ENCODE results near the gene PTPRF.
"Not testable (repeated sequence)": the region's sequence is repeated elsewhere in the genome, so short reads cannot be mapped to it uniquely, and the experiment has no call there.

The PTPRF gene

GRCh38 chr1:43530483-43531106 is at the start of gene PTPRF:
PTPRF (plus strand) TSS chr1:43530883; CDS start chr1:43545076, 14,193 bp downstream.
- DNase-seq (ENCODE audit: low read depth), result no peak

DNA sequence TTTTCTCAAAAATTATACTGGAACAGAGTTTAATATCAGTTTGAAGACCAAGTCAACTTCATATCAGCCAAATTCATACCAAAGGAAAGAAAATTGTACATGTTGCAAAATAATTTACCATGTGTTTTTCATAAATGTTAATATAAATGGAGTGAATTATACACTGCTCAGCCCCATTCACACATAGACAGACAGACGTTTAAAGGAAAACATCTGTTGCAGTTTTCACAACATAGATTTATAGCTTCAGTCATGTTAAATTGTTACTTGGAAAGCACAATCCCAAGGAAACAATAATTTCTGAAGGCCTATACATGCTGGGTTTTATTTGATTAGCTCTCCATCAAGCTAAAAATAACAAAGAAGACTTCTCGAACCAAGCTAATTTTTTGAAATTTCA is 49.2 kb upstream of the PTPRF start:
- no peak for DNase-seq (ENCODE audit: low read depth)

DNA sequence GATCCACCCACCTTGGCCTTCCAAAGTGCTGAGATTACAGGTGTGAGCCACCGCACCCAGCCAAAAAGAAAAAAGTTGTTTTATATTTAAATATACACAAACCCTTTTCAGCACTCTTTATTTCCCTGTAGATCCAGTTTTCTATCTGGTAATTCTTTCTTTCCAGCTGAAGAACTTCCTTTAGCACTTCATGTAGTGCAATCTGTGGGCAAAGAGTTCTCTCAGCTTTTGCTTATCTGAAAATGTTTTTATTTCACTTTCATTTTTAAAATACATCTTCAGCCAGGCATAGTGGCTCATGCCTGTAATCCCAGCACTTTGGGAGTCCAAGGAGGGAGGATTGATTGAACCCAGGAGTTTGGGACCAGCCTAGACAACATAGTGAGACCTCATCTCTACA is 48.5 kb upstream of the PTPRF start:
- no peak for DNase-seq (ENCODE audit: low read depth)

- DNase-seq (ENCODE audit: low read depth), result no peak
Measured at GRCh38 chr1:43484367-43484766, 46.3 kb upstream of the PTPRF start.

- DNase-seq (ENCODE audit: low read depth), result no peak
Measured at GRCh38 chr1:43488165-43488564, 42.5 kb upstream of the PTPRF start.

- no peak for DNase-seq (ENCODE audit: low read depth)
Measured at GRCh38 chr1:43491061-43491460, 39.6 kb upstream of the PTPRF start.

- DNase-seq (ENCODE audit: low read depth), result no peak
Measured at GRCh38 chr1:43492826-43493225, 37.9 kb upstream of the PTPRF start.

- no peak for DNase-seq (ENCODE audit: low read depth)
Measured at GRCh38 chr1:43493661-43494450, 36.8 kb upstream of the PTPRF start.

DNA sequence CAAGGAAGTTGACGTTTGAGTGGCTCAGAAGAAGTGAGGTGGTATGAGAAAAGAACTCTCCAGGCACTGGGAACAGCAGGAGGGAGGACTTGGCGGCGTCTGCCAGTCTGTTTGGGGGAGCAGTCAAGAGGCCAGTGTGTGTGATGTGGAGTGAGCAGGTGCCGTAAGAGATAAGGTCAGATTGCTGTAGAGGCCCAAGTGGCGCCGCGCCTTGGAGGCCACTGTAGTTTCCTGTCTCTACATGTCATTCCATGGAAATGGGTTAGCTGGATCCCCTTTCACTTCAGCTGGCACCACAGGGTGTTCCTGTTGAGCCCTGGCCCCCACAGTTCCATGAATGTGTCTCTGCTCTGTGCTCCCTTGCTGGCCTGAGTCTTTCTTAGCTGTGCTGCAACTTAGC is 35.5 kb upstream of the PTPRF start:
- no peak for DNase-seq (ENCODE audit: low read depth)

- no peak for DNase-seq (ENCODE audit: low read depth)
Measured at GRCh38 chr1:43499898-43500297, 30.8 kb upstream of the PTPRF start.

DNA sequence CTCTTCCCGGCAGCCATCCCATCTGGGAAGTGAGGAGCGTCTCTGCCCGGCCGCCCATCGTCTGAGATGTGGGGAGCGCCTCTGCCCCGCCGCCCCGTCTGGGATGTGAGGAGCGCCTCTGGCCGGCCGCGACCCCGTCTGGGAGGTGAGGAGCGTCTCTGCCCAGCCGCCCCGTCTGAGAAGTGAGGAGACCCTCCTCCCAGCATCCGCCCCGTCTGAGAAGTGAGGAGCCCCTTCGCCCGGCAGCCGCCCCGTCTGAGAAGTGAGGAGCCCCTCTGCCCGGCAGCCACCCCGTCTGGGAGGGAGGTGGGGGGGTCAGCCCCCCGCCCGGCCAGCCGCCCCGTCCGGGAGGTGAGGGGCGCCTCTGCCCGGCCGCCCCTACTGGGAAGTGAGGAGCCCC is 28.9 kb upstream of the PTPRF start:
- DNase-seq (ENCODE audit: low read depth), result not testable (repeated sequence)

DNA sequence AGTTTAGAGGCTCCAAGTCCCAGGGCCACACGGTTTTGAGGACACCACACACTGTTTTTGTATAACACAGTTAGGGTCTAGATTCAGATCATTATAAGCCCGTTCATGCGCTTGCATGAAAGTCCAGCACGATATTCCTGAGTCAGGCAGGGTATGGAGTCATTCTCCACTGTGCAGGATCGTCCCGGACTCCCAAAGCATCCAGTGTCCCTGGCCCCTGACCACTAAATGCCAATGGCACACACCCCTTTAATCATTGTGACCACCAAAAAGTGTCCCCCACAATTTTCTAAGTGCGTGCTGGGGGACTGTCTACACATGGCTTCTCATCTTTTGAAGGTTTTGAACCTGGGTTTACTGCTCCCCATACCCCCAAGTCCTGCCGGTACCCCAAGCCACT is 27.1 kb upstream of the PTPRF start:
- no peak for DNase-seq (ENCODE audit: low read depth)

GRCh38 chr1:43505077-43505780 is 25.5 kb upstream of the PTPRF start:
- no peak for DNase-seq (ENCODE audit: low read depth)

DNA sequence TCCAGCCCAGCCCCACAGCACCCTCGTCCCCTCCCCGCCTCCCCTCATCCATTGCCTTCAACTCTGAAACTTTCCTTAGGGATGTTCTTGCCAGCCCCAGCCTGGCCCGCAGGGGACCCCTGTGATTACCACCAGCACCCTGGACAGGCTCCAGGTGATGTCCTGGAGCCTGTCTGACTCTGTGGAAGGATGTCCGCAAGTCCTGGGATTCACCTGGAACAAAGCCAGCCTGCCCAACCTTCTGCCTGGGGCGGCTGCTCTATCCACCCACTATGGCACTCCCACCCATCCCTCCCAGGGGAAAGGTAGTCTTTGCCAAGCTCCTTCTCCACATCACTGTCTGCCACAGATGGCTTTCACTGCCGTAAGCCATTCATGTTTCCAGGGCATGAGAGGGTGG is 24.4 kb upstream of the PTPRF start:
- no peak for DNase-seq (ENCODE audit: low read depth)

DNA sequence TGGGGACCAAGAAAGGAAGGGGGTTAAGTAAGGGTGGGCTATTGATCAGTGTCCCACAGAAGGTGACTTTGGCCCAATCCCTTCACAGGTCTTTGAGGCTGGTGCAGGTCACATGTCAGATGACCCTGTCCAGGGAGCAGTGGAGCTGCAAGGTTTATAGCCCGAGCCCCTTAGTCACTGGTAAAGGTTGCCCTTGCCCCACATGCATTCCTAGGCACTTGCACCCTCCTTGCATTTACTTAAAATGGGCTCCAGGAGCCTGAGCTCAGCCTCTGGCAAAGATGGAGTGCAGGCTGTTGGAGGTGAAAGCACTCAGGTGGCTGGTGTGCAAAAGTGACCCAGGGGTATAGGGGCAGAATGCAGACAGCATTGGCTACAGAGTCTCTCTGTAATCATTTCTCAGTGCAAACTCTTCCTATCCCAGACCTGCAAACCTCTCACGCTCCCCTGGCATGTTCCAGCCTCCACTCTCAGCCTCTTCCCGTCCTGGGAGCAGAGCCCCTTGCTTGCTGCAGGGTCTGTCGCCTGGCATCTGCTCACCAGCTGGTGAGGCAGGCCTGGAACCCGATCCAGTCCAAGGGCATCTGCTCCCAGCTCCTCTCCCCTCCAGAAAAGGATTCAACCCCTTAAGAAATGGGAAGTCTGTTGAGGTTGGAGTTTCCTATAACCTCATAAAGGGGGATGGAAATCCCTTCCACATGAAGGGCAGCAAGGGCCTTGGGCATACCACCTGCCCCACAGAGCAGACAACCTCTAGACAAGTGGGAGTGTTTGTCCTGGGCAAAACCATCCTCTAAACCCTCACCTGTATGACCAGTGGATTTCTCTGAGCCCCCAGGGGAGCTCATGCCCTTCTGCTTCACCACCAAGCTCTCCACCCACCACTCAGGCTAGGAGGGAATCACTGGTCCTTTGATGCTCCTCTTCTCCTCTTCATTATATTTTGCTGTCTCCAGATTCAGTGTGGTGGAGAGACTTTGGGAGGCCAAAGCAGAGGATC is 23.1 kb upstream of the PTPRF start:
- no peak for DNase-seq (ENCODE audit: low read depth)

DNA sequence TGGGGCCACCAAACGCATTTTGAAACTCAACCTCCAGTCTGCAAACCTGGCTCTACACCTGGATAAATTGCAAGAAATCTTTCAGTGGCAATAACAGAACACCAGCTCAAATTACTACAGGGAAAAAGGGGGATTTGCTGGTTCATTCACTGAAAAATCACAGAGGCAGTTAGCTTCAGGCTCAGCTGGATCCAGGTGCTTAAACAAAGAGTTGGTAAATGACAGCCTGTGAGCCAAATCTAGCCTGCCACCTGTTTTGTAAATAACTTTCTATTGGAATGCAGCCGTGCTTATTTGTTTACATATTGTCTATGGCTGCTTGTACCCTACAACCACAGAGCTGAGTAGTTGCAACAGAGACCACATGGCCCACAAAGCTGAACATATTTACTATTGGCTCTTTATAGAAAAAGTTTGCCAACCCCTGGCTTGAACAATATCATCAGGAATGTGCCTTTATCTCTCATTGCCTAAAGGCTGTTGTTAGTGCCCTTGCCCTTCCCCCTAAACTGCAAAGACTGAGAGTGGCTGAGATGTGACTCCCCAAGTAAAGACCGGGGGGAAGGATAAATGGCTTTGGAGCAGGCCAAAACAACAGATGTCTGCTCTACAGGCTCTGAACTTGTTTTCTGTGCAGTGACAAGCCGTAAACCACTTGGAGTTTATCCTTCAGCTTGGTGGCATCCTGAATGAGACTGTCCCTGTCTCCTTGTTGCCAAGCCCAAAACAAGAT is 21.5 kb upstream of the PTPRF start:
- DNase-seq (ENCODE audit: low read depth), result no peak

DNA sequence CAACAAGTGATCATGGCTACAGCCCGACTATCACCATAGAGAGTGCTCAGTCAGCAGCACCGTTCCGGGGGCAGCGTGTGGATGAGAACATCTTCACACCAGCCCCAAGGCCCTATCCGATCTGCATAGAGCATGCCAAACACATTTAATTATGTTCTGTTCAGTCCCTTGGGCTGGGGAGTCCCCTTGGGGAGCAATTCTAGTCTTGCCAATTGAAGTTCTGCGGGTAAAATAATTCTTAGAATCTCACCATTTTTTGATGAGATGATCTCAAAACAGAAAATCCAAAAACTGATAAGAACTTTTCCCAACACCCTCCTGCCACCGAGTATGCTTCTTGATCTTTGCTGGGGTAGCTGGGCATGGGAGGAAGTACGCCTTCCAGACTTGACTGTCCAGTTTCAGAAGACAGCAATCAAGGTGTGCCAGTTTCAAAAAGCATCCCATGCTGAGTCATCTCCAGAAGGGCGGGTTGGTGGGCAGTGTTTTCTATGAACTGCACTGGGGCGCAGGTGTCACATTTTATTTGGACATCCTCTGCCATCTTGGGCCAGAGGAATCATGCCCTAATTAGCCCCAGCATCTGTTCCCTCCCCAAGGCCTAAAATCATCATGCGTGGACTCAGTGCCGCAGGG is 20.8 kb upstream of the PTPRF start:
- no peak for DNase-seq (ENCODE audit: low read depth)

DNA sequence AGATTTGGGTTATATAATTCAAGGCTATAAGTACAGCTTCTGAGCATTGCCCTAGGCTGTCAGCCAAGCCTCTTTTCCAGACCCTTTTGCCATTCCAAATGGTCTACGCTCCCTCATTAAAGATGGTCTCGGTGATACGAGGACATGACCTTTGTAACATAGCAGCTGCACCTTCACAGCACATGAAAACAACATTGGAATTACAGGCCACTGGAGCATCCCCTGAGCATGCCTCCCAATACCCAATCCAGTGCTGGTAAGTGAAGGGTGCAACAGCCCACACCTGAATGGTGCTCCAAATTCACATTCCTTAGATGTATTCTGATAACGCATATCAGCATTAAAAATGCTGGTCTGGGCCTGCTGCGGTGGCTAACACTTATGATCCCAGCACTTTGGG is 20.1 kb upstream of the PTPRF start:
- no peak for DNase-seq (ENCODE audit: low read depth)

GRCh38 chr1:43511394-43511793 is 19.3 kb upstream of the PTPRF start:
- DNase-seq (ENCODE audit: low read depth), result no peak

GRCh38 chr1:43512133-43512532 is 18.6 kb upstream of the PTPRF start:
- no peak for DNase-seq (ENCODE audit: low read depth)

DNA sequence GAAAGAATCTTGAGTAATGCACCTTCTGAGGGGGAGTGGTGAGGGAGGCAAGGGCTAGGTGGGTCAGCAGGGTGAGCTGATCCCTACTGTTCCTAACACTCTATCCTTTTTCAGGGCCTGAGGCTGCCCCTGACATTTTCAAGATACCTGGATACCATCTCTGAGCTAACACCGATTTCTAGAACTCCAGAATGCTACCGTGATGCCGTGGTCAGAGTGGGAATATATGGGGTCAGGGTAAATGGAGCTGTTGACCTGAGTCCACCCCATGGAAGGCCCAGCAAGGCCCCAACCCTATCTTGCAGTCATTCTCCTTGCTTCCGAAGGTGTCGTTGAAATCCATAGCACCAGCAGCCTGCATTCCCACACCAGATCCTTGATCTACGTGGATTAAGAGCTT is 18.0 kb upstream of the PTPRF start:
- no peak for DNase-seq (ENCODE audit: low read depth)

Measured in activated T-cell treated with anti-CD3 and anti-CD28 coated beads for 24 hours (primary cell).